ENCODE measurements around the gene ARGLU1.

Gene ARGLU1

DNA sequence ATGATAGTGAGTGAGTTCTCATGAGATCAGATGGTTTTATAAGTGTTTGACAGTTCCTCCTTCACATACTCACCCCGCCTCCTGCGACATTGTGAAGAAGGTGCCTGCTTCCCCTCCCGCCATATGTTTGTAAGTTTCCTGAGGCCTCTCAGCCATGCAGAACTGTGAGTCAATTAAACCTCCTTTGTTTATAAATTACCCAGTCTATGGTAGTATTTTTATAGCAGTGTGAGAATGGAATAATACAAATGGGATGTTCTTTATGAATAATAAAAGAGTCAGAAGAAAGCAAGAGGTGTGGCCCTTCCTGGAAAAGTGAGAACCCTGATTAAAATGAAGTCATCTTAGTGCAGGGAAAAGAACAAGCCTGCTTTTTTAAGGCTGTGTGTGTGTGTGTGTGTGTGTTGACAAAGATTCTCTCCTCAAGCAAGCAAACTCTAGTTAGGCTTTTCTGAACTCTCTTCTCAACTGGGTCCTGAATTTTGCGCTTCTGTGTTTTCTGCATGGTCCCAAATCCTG, 18.8 kb upstream of the ARGLU1 start:
- DNase-seq: no peak

DNA sequence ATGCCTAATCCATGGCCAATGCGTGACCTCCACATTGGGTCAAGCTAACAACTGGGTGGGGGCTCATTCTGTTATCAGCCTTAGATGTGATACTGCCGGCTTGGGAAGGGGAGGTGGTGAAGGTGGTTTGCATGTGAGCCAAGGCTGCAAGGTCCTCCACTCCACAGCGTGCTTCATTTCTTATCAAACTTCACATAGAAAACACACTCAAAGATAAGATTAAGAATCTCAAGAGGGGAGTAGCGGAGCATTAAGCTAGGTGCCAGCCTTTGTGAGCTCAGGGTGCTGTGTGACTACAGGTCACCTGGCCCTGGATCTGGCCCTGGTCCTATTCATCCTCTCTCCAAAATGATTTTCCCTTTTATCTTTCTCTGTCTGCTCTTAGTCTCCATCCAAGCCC, 13.3 kb upstream of the ARGLU1 start:
- no peak for DNase-seq

DNA sequence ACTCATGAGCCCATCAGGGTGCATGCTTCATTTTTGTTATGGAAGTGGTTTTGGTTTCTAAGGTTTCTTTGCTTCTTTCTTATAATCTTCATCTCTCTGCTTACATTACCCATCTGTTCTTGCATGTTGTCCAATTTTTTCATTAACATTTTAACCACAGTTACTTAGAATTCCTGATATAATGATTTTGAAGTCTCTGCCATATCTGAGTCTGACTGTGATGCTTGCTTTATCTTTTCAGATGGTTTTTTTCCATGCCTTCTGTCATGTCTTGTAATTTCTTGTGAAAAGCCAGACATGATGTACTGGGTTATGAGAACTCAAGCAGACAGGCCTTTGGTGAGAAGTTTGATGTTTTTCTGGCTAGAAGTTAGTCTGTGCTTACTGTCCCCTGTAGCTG, 8.0 kb upstream of the ARGLU1 start:
- no peak for DNase-seq

DNA sequence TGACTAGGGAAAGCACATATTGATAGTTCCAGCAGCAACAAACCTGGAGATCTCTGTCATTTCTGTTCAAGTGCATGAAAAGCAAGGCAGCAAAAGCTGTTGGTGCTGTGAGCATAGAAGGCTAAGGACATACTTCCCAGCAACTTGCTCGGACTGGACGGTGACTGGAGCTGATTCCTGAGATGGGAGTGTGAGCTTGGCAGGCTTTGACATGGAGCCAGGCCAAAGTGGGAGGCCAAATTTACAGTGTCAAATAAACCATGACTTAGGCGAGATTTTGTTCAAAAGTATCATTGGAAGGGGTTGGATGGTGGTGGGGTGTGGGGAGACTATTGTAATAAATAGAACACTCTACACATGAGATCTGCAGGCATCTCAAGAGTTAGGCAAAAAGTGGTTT, 5.9 kb upstream of the ARGLU1 start:
- peak; percentile 33 for DNase-seq

DNA sequence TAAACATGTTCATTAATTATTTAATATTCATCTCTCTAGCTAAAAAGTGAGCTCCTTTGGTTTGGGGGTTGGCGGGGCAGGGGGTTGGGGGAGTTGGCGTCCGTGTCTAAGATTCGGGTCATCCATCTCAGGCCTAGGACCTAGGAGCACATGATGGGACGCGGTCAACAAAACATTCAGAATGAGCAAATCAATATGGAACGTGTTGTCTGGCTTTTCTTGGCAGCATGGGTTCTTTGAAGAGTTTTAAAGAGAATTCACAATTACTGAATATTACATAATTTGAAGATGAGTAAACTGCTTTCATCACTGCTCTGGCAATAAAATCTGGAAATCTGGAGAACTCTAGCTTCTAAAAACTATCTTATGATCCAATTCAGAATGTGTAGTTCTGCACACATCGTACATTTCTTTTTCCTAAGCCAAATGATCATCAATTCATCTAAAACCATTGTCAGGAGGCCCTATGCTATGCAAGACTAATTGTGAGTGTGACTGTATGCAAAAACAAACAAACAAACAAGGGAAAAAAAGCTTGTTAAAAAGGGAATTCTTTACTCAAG, 5.4 kb upstream of the ARGLU1 start:
- DNase-seq: peak; percentile 71

DNA sequence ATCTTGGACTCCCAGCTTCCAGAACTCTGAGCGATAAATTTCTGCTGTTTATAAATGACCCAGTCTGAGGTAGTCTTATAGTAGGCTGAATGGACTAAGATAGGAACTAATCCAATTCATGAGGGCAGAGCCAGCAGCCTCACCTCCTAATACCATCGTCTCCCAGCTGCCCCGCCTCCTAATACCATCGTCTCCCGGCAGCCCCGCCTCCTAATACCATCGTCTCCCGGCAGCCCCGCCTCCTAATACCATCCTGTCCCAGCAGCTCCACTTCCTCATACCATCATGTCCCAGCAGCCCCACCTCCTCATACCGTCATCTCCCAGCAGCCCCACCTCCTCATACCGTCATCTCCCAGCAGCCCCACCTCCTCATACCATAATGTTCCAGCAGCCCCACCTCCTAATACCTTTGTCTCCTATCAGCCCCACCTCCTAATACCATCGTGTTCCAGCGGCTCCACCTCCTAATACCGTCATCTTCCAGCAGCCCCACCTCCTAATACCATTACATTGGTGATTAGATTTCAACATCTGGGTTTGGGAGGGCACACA, 2.4 kb upstream of the ARGLU1 start:
- peak; percentile 42 for DNase-seq

DNA sequence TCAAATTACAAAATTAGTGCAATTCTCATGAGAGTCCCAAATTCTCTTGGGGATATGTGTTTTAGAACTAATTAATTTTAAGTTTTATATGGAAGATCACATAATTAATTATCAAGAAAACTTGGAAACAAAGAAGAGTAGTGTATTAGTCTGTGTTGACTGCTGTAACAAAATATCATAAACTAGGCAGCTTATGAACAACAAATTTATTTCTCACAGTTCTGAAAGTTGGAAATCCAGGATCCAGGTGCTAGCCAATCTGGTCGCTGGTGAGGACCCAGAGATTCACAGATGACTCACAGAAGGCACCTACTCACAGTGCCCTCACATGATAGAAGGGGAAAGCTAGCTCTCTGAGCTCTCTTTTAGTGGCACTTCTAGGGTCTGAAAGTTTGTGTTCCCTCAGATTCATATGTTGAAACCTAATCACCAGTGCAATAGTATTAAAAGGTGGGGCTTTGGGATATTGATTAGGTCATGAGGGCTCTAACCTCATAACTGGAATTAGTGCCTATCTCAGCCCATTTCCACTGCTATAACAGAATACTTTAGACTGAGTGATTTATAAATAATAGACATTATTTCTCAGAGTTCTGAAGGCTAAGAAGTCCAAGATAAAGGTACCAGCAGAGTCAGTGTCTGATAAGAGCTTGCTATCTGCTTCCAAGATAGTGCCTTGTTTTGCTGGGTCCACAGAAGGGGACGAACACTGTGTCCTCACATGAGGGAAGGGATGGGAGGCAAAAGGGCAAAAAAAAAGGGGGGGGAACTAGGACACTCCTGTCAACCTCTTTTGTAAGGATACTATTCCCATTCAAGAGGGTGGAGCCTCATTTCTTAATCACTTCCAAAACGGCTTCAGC, 1.5 kb upstream of the ARGLU1 start:
- no peak for DNase-seq

DNA sequence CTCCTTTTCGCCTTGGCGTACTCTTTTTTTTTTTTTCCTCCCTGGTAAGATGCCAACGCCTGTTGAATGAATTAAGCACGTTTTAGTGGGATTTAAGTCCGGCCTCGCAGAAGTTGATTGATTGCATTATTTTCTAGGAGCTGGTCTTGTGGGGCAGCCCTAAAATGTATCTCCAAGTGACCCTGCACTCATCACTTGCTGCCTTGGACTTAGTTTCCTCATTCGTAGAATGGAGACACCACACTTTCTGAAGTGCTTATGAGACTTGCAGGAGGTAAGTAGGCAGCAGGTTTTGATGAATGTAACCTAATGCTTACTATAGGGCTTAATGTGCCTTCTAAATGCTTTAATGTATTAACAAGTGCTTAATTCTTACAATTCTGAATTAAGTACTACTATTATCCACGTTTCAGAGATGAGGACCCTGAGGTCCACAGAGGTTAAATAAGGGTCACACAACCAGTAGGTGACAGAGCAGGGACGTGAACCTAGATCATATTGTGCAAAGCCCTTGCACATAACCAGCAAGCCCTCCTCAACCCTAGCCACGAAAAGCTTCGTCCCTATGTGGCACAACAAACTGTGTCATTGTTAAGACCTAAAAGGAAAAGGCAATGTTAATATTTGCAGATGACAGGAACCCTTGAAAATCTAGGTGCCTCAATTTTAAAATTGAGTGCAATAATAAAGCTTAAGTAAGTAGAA, 514 bp upstream of the ARGLU1 start:
- no peak for DNase-seq

DNA sequence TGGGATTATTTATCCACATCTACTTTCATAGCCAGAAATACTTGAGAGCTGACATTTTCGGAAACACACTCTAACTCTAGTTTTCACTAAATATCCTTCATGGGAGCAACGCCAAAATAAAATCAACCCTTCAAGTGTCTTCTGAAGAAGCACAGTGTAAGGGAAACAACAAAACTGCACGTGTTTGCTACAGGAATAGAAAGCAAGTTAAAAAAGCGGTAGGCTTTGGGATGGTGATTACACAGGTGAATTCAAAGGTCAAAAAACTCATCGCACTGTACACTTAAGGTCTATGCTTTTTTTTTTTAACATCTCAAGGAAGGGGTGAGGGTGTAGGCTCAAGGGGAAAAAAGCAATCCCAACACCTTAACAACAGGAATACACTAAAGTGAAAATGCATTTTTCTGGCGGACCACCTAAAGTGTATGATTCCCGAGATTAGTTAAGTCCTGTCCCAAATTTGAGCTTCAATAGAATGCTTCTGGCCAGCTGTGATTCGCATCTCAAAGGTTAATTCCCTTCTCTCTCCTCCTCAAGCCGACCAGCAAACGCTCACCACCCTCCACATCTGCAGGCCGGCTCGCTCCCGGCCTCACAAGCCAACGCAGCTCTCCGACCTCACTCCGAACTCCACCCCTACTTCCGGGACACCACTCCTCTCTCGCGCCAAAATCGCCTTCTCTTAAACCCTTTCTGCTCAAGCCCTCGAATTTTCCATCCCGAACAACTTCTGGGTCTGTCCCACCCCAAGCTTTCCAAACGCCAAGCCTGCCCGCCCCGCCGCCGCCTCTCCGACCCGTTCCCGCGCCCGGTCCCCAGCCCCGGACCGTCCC, 1.1 kb downstream of the ARGLU1 start:
- peak; percentile 37 for DNase-seq

DNA sequence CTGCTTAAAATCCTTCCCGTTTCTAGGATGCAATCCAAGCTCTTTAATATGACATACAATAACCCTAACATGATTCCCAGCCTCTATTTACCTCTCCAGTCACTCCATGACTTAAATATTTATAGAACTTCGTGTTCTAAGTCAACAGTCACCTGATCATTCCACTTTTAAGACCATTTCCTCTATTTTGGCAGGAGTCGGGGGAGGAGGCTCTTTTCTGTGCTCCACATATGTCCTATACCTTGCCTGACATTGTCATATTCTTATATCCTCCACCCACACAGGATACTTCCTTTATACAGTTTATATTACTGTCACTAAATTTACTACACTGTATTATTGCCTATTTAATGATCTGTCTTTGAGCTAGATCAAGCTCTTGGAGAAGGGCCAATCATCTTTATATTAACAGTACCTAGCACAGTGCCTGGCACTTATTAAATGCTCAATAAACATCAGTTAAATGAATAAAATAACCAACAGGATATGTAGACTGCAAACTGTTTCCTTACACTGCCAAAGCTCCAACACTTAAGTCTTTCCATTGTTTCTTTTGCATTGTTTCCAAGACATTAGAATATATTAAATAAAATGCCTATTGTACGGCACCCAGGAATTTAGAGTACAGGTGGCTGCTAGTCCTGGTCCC, 2.7 kb downstream of the ARGLU1 start:
- DNase-seq: no peak

DNA sequence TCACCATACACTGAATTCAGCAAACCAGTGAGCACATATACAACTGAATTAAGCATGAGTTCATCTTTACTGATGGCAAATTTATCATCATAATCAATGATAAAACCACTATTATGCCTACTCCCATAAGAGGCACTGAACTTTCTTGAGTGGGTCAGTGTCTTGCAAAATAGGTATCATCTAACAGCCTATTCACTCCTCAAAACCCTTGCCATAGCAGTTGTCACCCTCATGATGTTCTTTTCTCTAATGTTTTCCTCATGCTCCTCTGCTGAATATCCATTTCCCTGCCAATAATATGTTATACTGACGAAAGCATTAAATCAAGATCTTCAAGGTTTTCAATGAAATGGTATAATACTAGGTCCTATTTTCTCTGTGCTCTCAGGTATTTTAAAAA, 5.6 kb downstream of the ARGLU1 start:
- DNase-seq: no peak

DNA sequence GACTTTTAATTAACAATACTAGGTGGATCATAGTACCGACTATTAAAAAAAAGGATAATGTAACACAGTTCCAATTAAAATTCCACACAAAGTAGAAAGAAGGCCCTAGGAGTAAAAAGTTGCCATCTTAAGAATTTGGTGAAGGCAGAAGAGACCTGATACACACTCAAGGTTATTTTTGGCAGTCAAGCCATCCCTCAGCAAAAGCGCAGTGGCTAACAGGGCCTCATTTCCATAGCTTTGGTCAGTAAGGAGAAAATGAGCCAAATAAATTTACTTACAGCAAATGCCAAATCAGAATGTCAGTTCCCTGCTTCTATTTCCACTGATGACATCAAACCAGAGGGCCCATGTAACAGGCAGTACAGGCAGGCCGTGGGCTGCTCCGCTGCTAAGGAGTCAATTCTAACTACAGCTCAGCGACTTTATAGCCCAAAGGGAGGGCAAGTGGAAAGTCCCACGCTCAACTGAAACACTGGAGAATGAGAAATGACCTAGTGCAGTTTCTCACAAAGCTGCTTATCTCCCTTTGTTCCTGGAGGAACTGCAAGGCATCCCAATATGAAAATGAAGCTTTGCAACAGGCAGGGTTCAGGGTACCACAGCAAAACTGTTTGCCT, 6.3 kb downstream of the ARGLU1 start:
- no peak for DNase-seq

DNA sequence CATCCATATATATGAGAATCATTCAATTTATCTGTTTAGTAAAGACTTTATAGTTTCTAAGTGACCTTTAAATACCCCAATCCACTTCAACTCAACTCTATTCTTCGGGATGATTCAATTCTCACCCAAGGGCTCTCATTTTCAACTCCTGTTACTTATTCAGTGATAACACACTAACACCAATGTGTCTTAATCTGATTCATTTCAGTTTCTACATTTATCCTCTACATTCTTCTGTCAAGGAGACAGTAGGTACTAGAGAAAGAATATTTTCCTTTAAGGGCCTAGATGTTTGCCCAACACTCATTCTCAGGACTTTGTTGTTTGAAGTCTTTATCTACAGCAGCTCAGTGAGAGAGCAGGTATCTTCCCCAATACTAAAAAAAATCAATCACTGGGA, 7.1 kb downstream of the ARGLU1 start:
- no peak for DNase-seq

DNA sequence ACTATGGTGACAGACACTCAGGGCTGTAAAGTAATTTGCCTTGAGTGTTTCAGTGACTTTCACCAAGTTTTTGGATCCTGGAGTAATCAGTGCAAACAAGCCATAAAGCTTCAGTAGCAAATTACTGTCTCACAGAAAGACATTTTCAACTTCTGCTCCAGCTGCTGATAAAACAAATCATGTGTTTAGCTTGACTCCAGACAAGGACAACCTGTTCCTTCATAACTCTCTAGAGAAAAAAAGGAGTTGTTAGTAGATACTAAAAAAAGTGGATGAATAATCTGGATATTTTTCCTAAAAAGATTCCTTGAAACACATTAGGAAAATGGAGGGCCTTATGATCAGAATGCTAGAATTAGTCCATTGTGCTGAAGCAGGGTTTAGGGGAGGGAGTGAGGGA, 9.4 kb downstream of the ARGLU1 start:
- DNase-seq: no peak

DNA sequence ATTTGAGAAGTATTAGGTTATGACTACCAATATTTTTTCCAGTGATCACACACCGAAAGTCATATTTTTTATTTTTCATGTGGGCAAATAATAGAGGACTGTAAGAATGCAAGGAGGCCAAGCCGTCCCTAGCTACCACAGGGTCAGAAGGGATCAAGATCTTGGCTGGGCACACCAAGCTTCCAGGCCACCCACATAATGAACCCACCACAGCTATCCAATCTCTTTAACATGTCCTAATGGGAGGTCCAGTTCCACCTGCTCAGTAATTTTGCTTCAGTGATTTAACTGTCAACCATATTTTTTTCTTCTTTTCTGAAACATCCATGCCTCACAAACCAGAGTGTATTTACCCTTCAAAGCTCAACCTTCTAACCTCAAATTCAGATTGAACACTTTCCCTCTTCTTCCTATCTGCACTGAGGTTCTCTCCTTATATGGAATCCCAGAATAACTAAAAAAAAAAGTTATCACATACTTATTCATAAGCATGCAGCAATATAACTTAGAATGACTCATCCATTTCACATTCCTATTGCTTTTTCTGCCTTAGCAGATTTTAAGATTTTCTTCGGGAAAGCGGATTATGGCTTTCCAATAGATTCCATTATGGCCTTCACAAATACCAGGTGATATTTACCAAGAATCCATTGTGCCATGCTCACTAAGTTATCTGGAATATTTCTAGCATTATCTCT, 12.2 kb downstream of the ARGLU1 start:
- DNase-seq: peak; percentile 52

DNA sequence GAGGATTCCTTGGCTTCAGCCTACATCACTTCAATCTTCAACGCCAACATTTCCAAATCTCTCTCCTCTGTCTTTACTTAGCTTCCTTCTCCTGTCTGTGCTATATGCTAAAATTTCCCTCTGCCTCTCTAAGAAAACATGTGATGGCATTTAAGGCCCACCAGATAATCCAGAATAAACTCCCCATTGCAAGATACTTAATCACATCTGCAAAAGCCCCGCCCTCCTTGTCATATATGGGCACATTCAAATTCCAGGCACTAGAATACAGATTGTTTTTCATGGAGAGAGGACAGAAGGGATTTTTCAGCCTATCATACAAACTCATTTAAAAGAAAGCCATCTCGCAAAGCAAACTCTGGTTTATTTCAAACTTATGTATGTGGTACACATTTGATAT, 16.2 kb downstream of the ARGLU1 start:
- DNase-seq: no peak

DNA sequence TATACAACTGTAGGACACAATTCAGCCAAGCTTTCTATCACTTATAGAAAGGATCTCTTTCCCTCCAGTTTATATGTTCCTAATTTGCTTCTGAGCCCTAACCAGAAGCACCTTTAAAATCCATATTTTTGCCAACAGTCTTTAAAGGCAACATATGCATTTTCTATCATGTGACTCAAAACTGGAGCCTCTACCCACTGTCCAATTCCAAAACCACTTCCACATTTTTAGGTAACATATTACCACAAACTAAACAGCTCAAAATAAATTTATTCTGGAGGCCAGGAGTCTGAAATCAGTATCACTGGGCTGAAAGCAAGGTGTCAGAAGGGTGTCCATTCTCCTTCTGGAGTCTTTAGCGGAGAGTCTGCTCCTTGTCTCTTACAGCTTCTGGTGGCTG, 16.6 kb downstream of the ARGLU1 start:
- no peak for DNase-seq

DNA sequence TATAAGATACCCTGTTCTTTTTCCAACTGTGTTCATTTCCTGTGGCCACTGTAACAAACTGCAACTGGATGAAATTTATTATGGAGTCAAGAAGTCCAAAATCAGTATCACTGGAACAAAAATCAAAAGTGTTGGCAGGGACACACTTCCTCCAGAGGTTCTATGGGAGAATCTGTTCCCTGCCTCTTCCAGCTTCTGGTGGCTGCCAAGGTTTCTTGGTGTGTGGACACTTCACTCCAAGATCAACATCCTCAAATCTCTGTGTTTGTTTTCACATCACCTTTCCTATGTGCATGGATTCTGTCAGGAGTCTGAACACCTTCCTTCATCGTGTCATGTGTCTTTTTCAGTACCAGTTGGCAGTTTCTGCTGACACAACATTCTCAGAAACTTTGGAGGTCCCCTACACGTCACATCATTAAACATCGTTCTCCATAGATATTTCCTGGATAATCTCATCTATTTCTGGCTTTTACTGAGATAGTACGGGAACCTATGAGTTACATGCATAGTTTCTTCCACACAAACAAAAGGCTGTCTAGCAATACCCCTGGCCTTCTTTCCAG, 17.3 kb downstream of the ARGLU1 start:
- no peak for DNase-seq

DNA sequence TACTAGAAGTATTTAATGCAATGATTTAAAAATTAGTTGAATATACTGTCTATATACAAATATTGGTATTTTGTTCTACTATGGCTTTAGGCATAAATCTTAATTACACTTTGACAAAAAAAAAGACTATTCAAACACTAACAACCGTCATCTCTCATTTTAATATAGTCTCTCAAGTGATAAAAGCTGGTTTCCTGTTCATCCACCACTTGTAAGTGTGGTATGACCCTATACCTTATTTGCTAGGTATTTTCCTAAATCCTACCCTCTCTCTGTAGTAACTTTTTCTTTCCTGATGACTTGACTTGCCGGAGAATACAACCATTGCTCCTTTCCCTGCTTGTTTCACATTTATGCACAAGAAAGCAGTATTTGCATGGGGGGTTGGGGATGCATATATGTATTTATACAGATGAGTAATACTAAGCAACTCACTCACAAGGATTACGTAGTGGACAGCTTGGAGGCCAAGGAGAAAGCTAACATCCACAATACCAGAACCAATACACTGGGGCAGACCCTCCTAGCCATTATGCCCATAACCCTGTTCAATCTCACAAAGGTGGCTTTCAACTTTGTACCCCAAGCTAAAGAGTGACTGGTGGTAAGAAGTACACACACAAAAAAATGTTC, 19.8 kb downstream of the ARGLU1 start:
- no peak for DNase-seq

DNA sequence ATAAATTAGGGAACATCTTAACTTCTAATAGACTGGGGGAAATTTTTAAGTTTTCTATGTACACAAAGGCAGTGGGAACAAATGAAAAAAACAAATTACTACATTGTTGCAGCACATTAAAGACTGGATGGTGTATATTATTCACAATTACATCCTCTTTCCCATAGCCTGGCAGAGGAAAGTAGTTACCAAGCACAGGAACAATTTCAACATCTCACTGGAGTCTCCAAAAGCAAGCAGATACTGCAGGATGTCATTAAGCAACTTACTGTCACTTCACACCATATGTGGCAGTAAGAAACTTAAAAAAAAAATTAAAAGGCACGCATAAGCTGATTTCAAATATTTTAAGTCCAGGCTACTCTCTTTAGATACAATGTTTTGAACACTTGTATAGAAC, 26.1 kb downstream of the ARGLU1 start:
- no peak for DNase-seq
